ENCODE data around the gene TBCD.

TBCD gene

GRCh38 chr17:82812601-82813000 lies 60.7 kb downstream of the TBCD start:
- DNase-seq = no peak

DNA sequence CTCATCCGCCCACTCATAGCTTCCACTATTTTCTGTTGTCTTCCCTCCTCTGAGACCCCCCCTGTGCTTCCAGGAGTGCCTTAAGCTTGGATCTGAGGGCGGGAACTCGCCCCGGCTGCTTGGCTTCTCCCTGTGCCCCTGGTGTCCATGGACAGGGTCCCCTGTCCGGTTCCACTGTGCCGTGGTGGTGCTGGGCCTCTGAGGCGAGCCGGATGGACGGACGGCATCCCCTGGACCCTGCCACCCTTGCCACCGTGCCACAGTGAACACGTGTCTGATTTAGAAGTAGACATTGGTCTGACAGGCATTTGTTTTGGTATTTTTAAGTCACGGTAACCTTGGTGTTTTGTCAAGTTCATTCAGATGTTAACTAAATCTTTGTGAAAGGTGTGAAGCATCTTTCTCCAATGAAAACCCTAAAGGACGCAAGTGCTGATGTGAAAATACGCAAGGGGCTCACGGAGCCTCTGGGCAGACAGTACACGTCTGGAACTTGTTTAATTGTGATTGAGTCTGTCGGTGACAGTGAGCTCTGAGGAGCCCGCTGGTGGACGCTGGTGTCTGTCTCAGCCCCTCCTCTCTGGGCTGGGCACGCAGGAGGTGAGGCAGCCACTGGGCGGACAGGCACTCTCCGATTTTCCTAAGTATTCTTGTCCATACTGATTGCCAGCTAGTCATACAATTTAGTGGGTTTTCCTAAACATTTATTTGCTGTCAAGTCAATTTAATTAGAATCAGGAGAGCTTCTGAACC lies 61.6 kb downstream of the TBCD start:
- DNase-seq = no peak

GRCh38 chr17:82814834-82815233 lies 63.0 kb downstream of the TBCD start:
- no peak for DNase-seq

DNA sequence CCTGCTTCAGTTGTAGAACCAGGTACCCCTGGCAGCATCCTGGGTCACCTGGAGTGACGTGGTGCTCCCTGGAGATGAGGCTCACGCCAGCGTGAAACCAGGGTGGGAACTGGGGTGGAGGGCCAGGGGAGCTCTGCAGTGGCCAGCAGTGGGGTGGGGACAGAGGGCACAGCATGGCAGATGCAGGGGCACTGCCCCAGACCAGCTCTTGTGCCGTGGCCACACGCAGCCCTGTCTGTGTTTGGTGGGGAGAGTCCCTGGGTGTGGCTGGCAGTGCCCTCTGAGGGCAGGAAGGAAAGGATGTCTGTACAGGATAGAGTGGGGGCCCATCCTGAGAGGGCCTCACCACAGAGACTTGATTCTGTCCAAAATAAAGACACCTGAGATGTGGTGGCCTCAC lies 63.5 kb downstream of the TBCD start:
- DNase-seq = no peak

DNA sequence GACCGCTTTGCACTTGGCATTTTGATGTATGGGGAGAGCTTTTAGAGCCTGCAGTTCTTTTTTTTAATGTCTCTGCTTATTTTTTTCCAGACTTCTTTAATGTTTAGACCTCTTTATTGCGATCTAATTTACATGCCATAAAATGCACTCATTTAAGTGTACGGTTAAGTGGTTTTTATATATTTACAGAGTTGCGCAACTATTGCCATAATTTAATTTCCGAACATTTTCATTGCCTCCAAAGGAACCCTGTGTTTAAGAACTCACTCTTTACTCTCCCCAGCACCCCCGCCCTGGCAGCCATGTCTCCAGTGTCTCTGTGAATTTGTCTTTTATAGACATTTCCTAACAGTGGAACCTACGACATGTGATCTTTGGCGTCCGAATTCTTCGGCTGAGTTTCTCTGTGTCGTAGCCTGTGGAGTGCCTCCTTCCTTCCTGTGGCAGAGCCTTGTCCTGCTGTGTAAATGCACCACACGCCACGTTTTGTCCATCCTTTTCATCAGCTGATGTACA lies 64.0 kb downstream of the TBCD start:
- DNase-seq = no peak

DNA sequence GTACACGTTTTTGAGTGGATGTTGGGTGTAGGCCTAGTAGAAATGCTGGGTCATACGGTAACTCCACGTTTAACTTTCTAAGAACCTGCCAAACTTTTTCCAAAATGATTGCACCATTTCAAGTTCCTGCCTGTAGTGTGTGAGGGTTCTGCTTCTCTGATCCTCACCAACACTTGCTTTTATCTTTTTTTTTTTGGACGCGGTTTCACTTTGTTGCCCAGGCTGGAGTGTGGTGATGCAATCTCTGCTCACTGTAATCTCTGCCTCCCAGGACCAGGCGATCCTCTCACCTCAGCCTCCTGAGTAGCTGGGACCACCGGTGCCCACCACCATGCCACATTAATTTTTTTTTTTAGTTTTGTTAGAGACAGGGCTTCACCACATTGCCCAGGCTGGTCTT lies 64.5 kb downstream of the TBCD start:
- no peak for DNase-seq

DNA sequence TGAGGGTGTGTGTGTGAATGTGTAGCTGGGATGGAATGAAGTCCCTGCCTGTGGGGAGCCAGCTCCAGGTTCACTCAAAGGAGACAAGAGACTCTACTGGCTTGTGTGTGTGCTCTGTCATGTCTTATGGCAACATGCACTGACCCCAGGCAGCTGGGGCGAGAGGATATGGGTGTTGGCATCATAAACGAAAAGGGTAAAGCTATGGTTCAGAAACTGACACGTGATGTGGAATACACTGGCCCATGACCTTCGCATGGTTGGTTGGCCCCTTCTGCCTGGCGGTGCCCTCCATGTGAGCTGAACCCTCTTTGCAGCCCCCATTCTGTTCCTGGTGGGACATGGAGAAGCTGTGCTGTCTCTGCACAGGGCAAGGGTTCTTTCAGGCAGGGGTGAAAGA lies 66.1 kb downstream of the TBCD start:
- DNase-seq = no peak

DNA sequence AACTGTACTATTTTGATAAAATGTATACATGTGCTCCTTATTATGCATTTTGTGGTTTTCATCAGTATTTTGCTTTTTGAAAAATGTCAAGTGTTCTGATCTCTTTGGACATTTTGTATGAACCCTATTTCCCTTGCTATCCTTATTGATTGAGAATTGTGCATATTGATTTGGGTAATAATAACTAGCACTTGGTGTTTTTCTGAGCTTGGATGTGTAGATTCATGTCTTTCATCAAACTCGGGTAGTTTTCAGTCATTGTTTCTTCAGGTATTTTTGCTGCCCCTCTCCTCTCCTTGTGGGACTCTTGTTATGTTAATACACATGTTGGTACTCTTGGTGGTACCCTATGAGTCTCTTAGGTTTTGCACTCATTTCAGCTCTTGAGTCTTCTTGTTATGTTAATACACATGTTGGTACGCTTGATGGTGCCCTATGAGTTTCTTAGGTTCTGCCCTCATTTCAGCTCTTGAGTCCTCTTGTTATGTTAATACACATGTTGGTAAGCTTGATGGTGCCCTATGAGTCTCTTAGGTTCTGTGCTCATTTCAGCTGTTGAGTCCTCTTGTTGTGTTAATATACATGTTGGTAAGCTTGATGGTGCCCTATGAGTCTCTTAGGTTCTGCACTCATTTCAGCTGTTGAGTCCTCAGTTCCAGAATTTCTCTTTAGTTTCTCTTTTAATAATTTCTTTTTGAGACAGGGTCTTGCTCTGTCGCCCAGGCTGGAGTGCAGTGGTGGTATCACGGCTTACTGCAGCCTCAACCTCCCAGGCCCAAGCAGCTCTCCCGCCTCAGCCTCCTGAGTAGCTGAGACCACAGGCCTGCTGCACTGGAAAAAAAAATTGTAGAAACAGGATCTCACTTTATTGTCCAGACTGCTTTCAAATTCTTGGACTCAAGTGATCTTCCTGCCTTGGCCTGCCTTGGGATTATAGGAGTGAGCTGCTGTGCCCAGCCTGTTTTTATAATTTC lies 68.7 kb downstream of the TBCD start:
- no peak for DNase-seq

DNA sequence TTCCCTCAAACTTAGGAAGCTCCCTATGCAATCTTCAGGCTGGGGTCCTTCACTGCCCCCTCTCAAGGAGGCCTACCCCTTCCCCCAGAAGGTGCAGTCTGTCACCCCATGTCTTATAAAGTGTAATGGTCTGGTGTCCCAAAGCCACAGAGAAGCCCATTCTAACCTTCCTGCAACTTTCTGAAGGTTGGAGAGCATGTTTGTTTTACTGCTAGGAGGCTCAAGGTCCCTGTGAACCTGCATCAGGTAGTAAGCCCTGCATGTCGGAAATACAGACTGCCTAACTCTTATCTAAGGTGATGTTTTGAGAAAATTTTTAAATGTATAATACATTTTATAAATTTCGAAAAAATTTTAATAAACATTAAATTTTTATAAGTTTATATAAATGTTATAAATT lies 69.7 kb downstream of the TBCD start:
- no peak for DNase-seq

DNA sequence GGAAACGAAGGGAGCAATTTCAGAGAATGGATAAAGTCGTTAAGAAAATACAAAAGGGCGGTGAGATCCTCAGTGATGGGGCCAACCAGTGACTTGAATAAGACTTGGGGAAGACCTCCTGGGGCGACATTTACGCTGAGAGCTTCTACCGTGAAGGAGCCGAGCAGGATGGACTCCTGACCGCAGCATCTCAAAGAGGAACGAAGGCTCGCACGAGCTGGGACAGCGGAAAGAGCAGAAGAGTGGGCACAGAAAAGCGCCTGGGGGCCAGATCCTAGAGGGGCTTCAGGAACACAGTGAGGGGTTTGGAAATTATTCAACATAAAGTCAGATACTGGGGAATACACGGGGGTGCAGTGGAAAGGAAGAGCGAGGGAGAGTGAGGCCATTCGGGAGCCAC lies 70.4 kb downstream of the TBCD start:
- no peak for DNase-seq

- no peak for DNase-seq
Observed at GRCh38 chr17:82823004-82823403, 71.1 kb downstream of the TBCD start.

- DNase-seq = no peak
Observed at GRCh38 chr17:82825540-82826124, 73.8 kb downstream of the TBCD start.

DNA sequence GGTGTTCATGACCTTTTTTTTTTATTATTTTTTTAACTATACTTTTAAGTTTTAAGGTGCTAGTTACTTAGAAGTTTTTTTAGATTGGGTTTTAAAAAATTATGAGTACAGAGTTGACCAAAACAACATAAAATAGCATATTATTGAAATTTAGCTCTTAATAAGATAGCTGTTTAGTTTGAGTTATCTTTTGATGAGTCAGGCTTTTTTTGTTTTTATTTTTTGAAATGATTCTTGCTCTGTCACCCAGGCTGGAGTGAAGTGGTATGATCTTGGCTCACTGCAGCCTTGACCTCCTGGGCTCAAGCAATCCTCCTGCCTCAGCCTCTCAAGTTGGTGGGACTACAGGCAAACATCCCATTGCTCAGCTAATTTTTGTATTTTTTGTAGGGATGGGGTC lies 74.3 kb downstream of the TBCD start:
- no peak for DNase-seq

DNA sequence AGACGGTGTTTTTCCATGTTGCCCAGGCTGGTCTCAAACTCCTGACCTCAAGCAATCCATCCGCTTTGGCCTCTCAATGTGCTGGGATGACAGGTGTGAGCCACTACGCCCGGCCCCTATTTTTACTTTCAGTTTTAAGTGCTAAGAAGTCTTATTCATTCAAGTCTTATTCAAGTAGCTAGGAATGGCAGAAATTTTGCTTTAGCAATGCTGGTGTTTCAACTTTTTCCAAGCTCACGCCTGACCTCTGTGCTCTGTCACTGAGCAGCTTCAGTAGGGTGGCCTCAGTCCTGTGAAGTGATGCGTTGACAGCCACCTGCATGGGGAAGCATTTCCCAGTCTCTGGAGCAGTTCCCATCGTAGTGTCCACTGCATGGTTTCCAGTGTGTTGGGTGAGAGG lies 75.1 kb downstream of the TBCD start:
- DNase-seq = no peak

GRCh38 chr17:82828875-82829487 lies 77.1 kb downstream of the TBCD start:
- DNase-seq = no peak

GRCh38 chr17:82830249-82830661 lies 78.4 kb downstream of the TBCD start:
- DNase-seq = no peak

- no peak for DNase-seq
Observed at GRCh38 chr17:82831041-82831817, 79.4 kb downstream of the TBCD start.

GRCh38 chr17:82831818-82832200 lies 79.9 kb downstream of the TBCD start:
- DNase-seq = no peak

DNA sequence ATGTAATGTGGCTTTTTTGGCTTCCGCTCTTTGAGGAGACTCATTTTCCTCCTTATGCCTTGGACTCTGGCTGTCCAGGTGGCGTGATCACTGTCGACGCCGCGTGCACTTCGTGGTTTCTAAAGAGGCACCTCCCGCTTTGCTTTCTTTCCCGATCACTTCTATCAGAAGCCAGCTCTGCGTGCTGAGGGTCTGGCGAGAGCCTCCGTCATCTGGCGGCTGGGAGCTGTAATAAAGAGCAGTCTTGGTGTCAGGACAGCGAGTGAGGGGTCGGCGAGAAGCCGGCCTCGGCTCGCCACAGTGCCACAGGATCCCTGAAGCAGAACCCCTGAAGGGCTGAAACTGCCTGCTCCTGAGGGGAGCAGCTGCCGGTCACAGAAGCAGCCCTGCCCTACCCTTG lies 80.5 kb downstream of the TBCD start:
- no peak for DNase-seq

DNA sequence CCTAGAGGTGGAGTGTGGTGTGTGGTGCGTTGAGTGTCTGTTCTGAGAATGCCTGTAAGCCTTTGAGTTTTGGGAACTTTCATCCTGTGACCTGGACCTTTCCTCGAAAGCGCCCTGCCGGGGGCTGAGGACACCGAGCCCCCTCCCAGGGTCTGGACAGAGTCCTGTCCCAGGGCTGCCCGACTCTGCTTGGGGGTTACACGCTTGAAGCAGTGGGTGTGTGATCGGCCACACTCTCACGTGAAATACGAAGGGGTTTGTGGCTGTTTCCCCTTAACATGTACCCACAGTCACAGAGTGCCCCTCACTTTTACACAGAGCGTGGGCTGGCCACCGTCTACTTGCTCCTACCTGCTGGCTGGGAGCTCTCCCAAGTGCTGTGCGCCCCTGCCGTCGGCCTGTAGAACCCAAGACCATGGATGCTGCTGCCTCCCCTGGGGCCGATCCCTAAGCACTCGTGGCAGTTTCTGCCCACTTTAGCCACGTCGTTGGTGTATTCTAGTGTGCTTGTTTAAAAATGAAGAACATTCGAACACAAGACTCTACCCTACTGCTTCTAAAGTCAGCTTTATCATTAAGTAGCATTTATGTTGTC lies 81.1 kb downstream of the TBCD start:
- DNase-seq = no peak

GRCh38 chr17:82835122-82835521 lies 83.3 kb downstream of the TBCD start:
- DNase-seq = no peak
